Prostate gland (tissue), 2 donors: Measurements from ENCODE around the gene HMX1. TPM values are rescaled to one million over a fixed set of nuclear protein-coding genes. Genes with fewer than 3 reads are reported as not detected.

ENCODE experiments used
- DNase-seq: peaks from one replicate; pipeline ENCODE4 v3.0.0-alpha.2; 2019; ENCODE audit warnings: low spot score
- H3K27ac ChIP-seq, 2 donors: fragments of 200-600 bp; sonication (generic); 2 replicates each; pipeline ENCODE4 v1.5.1; 2017 to 2019
- H3K27me3 ChIP-seq: fragments of 200-600 bp; sonication (generic); replicated peaks from 2 replicates; pipeline ENCODE4 v1.5.1; 2019; ENCODE audit not compliant: insufficient read depth
- H3K36me3 ChIP-seq, 2 donors: fragments of 200-600 bp; sonication (generic); 1 replicate in 1 of 2; 2 replicates in 1 of 2; pipeline versions ENCODE4 v1.5.1 to v1.8.1; 2017 to 2019
- H3K4me1 ChIP-seq: fragments of 200-600 bp; sonication (generic); replicated peaks from 2 replicates; pipeline ENCODE4 v1.5.1; 2019
- H3K4me3 ChIP-seq, 2 donors: fragments of 200-600 bp; sonication (generic); 2 replicates each; pipeline ENCODE4 v1.5.1; 2017 to 2019
- H3K9me3 ChIP-seq: fragments of 200-600 bp; sonication (generic); 2 replicates; pipeline ENCODE4 v1.5.1; 2017
- CTCF ChIP-seq, 4 experiments: fragments of 200-600 bp in 2 of 4; fragments of 450-650 bp in 2 of 4; sonication (generic) in 2 of 4; IDR thresholded peaks; 1 replicate in 3 of 4; 2 replicates in 1 of 4; pipeline ENCODE4 v1.5.1; 2016 to 2019; ENCODE audit warnings: antibody characterized with exemption in 4 of 4, mild to moderate bottlenecking in 2 of 4, moderate library complexity in 2 of 4
- POLR2A ChIP-seq: fragments of 450-650 bp; IDR thresholded peaks from one replicate; pipeline ENCODE4 v1.6.1; 2016; ENCODE audit warnings: antibody characterized with exemption, mild to moderate bottlenecking
- POLR2AphosphoS5 ChIP-seq: sonication (generic); formaldehyde crosslinking; IDR thresholded peaks from one replicate; pipeline ENCODE4 v1.6.1; 2017; ENCODE audit warnings: antibody characterized with exemption
- WGBS: methylation state at CpG from one replicate; pipeline ENCODE4 v1.1.5; 2018; 5-methylcytosine and 5-hydroxymethylcytosine counted together
- intact Hi-C: fragments of 100-400 bp; cut with DNase I; formaldehyde crosslinking; loops from one replicate; pipeline ENCODE4 v1.14.2; 2022
- total RNA-seq, 2 donors: library from RNA; depleted of rRNA; stranded (reverse); fragments of >200 nt; gene quantifications; one replicate each; pipeline ENCODE4 v1.1.0, GENCODE V29; 2016

Gene HMX1
- total RNA-seq, 2 donors from 2014 or later = 5.3 TPM; not detected in 1

- H3K27me3 ChIP-seq = peaks cover 71% of the 10 kb centered on the region
- no peaks in the 10 kb centered on the region for H3K4me1 ChIP-seq
- WGBS = 28% methylated on average over 28 of the region's 31 CpGs
- H3K9me3 ChIP-seq = no peaks in the 10 kb centered on the region
- no peak for DNase-seq
- no peak overlapping the region for H3K4me3 ChIP-seq
- H3K27ac ChIP-seq = no peak overlapping the region
- no peaks in the 10 kb centered on the region for H3K36me3 ChIP-seq
- intact Hi-C loops = no loop called here
- TF ChIP-seq POLR2A = no peak
These were observed 7.7 kb downstream of the HMX1 start for GRCh38 chr4:8863686-8864682.

- WGBS = 6% methylated on average over 38 of the region's 41 CpGs
- TF ChIP-seq CTCF (IDR thresholded peaks at IDR 0.05) (no peak), POLR2AphosphoS5 (no peak), POLR2A (no peak)
- no peaks in the 10 kb centered on the region for H3K4me1 ChIP-seq
These were observed 8.6 kb downstream of the HMX1 start for GRCh38 chr4:8862800-8863685.

GRCh38 chr4:8862334-8862733 is 9.3 kb downstream of the HMX1 start:
- DNase-seq = no peak
- Histone ChIP-seq H3K27me3 (peaks cover 74% of the 10 kb centered on the region), H3K4me3 (no peak overlapping the region), H3K27ac (no peak overlapping the region), H3K4me1 (no peaks in the 10 kb centered on the region), H3K36me3 (no peaks in the 10 kb centered on the region), H3K9me3 (no peaks in the 10 kb centered on the region)
- 6% methylated on average over 5 of the region's 5 CpGs for WGBS
- intact Hi-C loops = no loop called here
- TF ChIP-seq CTCF (IDR thresholded peaks at IDR 0.05) (no peak), POLR2A (no peak), POLR2AphosphoS5 (no peak)

More at GRCh38 chr4:8862800-8863685, 8.6 kb downstream of the HMX1 start:
- Histone ChIP-seq H3K4me3 (no peak overlapping the region), H3K36me3 (no peaks in the 10 kb centered on the region), H3K9me3 (no peaks in the 10 kb centered on the region), H3K27me3 (peaks cover 77% of the 10 kb centered on the region), H3K27ac (no peak overlapping the region)
- intact Hi-C loops = no loop called here
- DNase-seq = no peak

GRCh38 chr4:8861576-8862295 is 9.9 kb downstream of the HMX1 start:
- intact Hi-C loops = no loop called here
- no peaks in the 10 kb centered on the region for H3K9me3 ChIP-seq
- TF ChIP-seq CTCF (IDR thresholded peaks at IDR 0.05) (no peak), POLR2A (no peak), POLR2AphosphoS5 (no peak)
- H3K4me1 ChIP-seq = no peaks in the 10 kb centered on the region
- no peak overlapping the region for H3K4me3 ChIP-seq
- peaks cover 68% of the 10 kb centered on the region for H3K27me3 ChIP-seq
- no peak for DNase-seq
- 2% methylated on average over 63 of the region's 64 CpGs for WGBS
- no peak overlapping the region for H3K27ac ChIP-seq
- no peaks in the 10 kb centered on the region for H3K36me3 ChIP-seq
